22Rv1 (cell line): Measurements from ENCODE around the gene NODAL.
A peak's percentile ranks its signal among the peaks of the same experiment; 100 is the strongest.

Experiments
- H3K27ac ChIP-seq: fragments of 450-650 bp; 2 replicates; pipeline ENCODE4 v1.5.1; 2017
- ZFX ChIP-seq: fragments of 450-650 bp; IDR thresholded peaks from 2 replicates; pipeline ENCODE4 v1.6.1; 2017; ENCODE audit warnings: antibody characterized with exemption, borderline replicate concordance
- TF ChIP-seq, protein P1 (sequence below): fragments of 450-650 bp; IDR thresholded peaks from 2 replicates; pipeline ENCODE4 v1.5.1; 2017; ENCODE audit warnings: mild to moderate bottlenecking

The NODAL gene

DNA sequence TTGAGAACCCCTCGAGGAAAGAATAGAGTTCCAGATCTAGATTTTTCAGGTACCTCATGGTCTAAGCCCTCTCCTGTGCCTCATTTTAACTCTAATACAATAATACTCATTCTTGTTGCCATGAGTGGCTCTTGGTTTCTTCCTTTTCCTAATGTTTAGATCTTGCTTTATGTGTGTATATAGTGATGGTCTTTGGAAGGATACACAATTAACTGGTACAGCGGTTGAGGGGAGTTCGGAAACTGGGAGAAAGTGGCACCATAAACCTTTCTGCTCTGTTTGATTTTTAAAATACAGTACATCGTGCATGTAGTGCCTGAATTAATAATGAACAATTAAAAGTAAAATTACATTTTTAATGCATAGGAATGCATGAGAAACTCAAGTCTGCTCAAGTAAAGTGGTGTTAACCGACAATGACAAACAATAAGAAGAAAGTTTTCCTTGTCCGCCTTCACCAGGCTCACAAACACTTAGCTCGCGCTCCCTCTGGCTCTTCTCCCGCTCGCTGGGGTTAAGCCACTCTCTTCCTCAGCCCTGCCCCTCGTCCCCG is 37.9 kb downstream of the NODAL start:
- no peak for TF ChIP-seq ZFX
- TF ChIP-seq, protein P1, sequence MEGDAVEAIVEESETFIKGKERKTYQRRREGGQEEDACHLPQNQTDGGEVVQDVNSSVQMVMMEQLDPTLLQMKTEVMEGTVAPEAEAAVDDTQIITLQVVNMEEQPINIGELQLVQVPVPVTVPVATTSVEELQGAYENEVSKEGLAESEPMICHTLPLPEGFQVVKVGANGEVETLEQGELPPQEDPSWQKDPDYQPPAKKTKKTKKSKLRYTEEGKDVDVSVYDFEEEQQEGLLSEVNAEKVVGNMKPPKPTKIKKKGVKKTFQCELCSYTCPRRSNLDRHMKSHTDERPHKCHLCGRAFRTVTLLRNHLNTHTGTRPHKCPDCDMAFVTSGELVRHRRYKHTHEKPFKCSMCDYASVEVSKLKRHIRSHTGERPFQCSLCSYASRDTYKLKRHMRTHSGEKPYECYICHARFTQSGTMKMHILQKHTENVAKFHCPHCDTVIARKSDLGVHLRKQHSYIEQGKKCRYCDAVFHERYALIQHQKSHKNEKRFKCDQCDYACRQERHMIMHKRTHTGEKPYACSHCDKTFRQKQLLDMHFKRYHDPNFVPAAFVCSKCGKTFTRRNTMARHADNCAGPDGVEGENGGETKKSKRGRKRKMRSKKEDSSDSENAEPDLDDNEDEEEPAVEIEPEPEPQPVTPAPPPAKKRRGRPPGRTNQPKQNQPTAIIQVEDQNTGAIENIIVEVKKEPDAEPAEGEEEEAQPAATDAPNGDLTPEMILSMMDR = no peak
- H3K27ac ChIP-seq = peak overlapping the region; percentile 84

DNA sequence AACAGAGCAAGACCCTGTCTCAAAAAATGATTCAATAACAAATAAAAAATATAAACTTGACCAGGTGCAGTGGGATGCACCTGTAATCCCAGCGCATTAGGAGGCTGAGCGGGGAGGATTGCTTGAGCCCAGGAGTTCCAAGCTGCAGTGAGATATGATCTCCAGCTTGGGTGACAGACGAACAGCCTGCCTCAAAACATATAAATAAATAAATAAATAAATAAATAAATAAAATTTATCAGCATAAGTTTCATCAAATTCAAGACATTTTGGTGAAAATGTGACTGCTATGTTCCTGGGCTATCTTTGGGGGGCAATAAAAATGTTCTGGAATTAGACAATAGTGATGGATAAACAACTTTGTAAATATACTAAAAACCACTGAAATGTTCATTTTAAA is 42.3 kb downstream of the NODAL start:
- H3K27ac ChIP-seq = no peak overlapping the region
- no peak for TF ChIP-seq ZFX
- TF ChIP-seq, protein P1 = no peak

DNA sequence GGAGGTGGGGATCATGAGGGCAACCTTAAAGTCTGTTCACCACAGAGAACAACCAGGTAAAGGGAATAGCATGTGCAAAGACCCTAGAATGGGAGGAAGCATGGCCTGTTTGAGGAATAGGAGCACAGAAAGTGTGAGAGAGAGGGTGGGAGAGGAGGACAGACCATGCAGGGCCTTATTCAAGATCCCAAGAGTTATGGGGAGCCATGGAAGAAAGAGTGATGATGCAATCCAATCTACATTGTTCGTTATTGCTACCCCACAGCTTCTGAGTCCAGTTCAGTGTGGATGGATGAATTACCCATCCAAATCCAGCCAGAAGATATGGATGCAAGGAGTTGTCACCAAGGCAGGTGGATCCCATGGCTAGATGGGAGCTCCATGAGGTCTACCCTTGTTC is 45.3 kb downstream of the NODAL start:
- no peak overlapping the region for H3K27ac ChIP-seq
- TF ChIP-seq, protein P1 = no peak
- TF ChIP-seq ZFX = no peak

DNA sequence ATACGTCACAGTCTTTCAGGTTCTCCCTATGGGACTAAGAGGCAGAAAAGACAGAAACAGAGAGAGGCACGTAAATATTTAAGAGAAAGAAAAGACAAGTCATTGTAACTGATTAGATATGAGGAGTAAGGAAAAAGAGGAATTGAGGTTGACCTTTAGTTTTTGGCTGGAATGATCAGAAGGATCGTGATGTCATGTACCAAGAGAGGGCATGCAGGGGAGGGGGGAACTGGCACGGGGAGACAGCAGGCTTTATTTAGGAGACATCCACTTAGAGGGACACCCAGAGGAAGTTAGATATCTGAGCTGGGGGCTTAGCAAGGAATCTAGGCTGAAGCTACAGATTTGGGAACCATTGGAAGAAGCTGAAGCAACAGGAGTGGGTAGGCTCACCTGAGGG is 49.8 kb downstream of the NODAL start:
- TF ChIP-seq ZFX = no peak
- TF ChIP-seq, protein P1 = no peak
- H3K27ac ChIP-seq = no peak overlapping the region
